GM18907 (cell line): ENCODE data around the gene SUV39H1.
A peak's percentile ranks its signal among the peaks of the same experiment; 100 is the strongest.
"Not testable (repeated sequence)": the region's sequence is repeated elsewhere in the genome, so short reads cannot be mapped to it uniquely, and the experiment has no call there.

Experiments
- ATAC-seq: cut with Tn5 transposase; IDR thresholded peaks from one replicate; pipeline ENCODE4 v1.9.1; 2021; ENCODE audit warnings: mild to moderate bottlenecking, moderate library complexity; ENCODE audit not compliant: unreplicated experiment

SUV39H1 gene, protein sequence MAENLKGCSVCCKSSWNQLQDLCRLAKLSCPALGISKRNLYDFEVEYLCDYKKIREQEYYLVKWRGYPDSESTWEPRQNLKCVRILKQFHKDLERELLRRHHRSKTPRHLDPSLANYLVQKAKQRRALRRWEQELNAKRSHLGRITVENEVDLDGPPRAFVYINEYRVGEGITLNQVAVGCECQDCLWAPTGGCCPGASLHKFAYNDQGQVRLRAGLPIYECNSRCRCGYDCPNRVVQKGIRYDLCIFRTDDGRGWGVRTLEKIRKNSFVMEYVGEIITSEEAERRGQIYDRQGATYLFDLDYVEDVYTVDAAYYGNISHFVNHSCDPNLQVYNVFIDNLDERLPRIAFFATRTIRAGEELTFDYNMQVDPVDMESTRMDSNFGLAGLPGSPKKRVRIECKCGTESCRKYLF

DNA sequence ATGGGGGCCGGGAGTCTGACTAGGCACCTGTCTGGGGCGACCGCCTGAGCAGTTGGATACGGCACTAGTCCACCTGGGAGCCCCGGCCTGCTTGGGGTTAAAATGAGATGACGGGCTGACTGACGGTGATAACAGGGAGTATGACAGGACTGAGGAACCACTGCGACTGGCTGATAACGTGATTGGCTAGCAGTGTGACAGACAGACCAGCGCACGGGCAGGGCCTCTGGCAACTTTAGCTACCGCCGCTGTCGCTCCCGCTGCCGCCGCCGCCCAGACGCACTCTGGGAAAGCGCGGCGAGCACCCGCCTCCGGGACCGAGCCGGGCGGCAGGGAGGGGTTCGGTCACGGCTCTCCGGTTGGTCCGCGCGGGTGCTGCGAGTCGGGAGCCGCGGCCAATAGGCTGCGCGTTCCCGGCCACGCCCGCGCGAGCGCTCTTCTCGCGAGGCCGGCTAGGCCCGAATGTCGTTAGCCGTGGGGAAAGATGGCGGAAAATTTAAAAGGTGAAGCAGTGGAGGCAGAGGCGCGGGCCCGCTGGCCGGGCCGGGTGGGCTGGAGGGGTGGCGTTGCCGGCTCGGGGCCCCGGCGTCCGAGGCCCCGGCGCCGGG lies at the start of gene SUV39H1:
SUV39H1 (plus strand) TSS at position 434 of the 608 bp plus-strand sequence; CDS start at position 485, 51 bp downstream.
- ATAC-seq, result peak; percentile 79

DNA sequence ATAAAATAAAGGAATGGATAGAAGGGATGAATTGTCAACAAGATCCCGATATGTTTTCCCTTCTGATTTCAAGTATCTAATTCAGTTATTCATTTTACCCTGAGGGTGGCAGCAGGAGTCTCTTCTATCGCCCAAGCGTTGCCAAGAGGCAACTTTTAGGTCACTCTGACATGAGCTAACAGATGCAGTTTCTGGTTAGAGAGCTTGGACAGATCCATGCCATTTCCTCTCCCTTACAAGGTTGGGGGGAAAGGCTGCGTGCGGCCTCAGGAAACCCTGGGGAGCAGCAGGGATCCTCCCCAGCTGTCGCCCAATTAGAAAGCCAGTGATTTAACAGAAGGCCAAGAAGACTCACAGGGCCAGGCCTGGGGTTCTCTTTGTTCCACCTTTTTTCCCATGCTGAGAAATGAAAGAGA lies 48.2 kb upstream of the SUV39H1 start:
- no peak for ATAC-seq

- ATAC-seq, result no peak
These were observed 47.4 kb upstream of the SUV39H1 start for GRCh38 chrX:48649102-48649501.

DNA sequence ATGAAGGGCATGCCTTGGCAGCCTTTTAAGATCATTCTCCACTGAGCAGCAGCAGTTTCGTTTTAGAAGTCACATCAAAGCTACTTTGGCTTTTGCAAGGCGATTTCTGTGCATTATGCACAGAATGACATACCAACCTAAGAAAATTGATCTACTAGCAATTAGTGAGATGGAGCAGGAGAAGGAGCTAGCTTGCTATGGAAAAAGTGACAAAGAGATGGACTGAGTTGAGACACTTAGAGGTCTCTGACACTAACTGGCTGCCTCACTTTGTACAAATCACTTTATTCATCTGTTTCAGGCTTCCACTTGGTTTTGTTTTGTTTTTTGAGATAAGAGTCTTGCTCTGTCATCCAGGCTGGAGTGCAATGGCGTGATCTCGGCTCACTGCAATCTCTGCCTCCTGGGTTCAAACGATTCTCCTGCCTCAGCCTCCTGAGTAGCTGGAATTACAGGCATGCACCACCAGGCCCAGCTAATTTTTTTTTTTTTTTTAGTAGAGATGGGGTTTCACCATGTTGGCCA lies 44.4 kb upstream of the SUV39H1 start:
- not testable (repeated sequence) for ATAC-seq

GRCh38 chrX:48654746-48655145 lies 41.8 kb upstream of the SUV39H1 start:
- not testable (repeated sequence) for ATAC-seq

- not testable (repeated sequence) for ATAC-seq
These were observed 36.8 kb upstream of the SUV39H1 start for GRCh38 chrX:48659686-48660085.

DNA sequence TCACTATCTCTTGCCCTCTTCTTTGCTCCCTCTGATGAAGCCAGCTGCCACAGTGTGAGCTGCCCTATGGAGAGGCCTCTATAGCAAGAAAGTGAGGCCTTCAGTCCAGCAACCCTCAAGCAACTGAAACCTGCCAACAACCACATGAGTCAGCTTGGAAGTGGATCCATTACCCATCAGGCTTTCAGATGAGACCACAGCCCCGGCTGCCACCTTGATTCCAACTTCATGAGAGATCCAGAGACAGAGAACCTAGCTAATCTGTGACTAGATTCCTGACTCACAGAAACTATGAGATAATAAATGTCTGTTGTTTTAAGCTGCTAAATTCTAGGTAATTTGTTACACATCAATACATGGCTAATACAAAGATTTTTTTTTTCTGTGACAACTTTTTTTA lies 33.3 kb upstream of the SUV39H1 start:
- ATAC-seq, result no peak

GRCh38 chrX:48664156-48664555 lies 32.4 kb upstream of the SUV39H1 start:
- ATAC-seq, result no peak

GRCh38 chrX:48665991-48666390 lies 30.5 kb upstream of the SUV39H1 start:
- ATAC-seq, result no peak

DNA sequence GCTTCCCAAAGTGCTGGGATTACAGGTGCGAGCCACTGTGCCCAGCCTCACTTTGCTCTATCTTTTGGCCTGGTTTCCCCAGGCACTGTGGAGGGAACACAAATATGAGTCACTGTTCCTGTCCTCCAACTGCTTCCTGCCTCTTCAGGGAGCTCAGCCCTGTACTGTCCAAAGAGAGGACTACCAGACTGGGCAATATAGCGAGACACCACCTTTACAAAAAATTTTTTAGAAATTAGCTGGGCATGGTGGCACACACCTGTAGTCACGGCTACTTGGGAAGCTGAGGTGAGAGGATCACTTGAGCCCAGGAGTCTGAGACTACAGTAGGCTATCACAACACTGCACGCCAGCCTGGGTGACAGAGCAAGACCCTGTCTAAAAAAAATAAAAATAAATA lies 29.9 kb upstream of the SUV39H1 start:
- ATAC-seq, result no peak

GRCh38 chrX:48667509-48667908 lies 29.0 kb upstream of the SUV39H1 start:
- no peak for ATAC-seq

DNA sequence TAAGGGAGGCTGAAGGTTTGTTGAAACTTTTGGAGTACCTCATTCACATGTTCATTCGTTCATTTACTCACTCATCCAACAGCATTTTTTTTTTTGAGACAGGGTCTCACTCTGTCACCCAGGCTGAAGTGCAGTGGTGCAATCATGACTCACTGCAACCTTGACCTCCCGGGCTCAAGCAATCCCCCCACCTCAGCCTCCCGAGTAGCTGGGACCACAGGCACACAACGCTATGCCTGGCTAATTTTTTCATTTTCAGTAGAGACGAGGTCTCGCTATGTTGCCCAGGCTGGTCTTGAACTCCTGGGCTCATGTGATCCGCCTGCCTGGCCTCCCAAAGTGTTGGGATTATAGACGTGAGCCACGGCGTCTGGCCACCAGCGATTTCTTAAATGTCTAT lies 28.3 kb upstream of the SUV39H1 start:
- not testable (repeated sequence) for ATAC-seq

- peak; percentile 88 for ATAC-seq
These were observed 20.2 kb upstream of the SUV39H1 start for GRCh38 chrX:48676106-48676892.

- peak; percentile 26 for ATAC-seq
These were observed 19.7 kb upstream of the SUV39H1 start for GRCh38 chrX:48676893-48677270.

GRCh38 chrX:48677516-48677915 lies 19.0 kb upstream of the SUV39H1 start:
- no peak for ATAC-seq

DNA sequence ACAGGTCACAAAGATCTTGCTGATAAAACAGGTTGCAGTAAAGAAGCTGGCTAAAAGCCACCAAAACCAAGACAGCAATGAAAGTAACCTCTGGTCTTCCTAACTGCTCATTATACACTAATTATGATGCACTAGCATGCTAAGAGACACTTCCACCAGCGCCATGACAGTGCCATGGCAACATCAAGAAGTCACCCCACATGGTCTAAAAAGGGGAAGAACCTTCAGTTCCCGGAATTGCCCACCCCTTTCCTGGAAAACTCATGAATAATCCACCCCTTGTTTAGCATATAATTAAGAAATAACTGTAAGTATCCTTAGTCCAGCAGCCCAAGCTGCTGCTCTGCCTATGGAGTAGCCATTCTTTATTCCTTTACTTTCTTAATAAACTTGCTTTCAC lies 16.1 kb upstream of the SUV39H1 start:
- not testable (repeated sequence) for ATAC-seq

DNA sequence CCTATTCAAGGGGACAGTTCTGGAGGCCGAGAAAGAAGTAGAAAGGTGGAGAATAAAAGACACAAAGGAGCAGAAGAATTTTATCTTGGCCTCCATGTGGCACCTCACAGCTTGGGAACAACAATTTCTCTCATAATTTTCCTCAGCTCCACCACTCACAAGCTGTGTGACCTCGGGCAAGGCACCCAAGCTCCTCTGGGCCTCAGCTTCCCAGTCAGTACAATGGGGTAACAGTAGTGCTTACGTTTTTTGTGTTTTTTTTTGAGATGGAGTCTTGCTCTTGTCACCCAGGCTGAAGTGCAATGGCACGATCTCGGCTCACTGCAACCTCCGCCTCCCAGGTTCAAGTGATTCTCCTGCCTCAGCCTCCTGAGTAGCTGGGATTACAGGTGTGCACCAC lies 15.6 kb upstream of the SUV39H1 start:
- not testable (repeated sequence) for ATAC-seq

DNA sequence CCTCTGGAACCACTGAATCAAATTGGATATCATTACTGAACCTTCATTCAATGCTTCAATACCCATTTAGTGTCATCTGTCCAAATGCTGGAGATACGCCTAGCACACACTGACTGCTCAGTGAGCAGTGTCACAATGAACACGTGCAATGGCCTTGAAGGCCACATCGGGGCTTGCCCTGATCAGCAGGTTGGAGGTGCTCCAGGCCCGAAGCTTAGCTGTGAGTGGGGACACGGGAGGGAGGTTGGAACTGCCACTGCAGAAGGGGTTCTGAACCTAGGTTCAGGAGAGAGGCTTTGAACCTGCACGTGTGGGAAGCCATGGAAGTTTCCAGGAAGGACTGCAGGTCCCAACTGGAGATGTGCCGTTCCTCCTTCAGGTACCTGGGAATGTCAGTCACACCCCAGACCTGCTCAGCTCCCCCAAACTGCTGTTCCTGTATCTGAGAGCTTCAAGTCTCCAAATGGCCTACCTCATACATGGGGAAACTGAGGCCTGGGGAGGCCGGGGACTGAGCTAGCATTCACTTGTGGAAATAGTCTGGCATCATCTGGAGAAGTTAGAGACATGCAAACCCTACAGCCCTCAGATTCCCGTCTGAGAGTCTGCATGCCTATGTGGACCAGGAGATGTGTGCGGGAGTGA lies 14.9 kb upstream of the SUV39H1 start:
- ATAC-seq, result no peak

DNA sequence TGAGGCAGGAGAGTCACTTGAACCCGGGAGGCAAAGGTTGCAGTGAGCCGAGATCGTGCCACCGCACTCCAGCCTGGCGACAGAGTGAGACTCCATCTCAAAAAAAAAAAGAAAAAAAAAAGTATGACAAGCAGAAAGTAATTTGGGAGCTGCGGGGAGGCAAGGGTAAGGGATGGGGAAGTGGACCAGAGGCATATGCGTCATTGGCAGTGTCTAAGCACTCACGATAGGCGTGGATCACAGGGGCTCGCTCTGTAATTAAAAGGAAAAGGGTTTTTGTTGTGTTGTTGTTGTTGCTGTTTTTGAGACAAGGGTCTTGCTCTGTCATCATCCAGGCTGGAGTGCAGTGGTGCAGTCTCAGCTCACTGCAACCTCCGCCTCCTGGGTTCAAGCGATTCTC lies 13.7 kb upstream of the SUV39H1 start:
- ATAC-seq, result not testable (repeated sequence)

DNA sequence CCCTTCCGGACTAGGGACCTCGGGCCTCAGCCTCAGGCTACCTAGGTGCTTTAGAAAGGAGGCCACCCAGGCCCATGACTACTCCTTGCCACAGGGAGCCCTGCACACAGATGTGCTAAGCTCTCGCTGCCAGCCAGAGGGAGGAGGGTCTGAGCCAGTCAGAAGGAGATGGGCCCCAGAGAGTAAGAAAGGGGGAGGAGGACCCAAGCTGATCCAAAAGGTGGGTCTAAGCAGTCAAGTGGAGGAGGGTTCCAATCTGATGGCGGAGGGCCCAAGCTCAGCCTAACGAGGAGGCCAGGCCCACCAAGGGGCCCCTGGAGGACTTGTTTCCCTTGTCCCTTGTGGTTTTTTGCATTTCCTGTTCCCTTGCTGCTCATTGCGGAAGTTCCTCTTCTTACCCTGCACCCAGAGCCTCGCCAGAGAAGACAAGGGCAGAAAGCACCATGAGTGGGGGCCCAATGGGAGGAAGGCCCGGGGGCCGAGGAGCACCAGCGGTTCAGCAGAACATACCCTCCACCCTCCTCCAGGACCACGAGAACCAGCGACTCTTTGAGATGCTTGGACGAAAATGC lies 13.0 kb upstream of the SUV39H1 start, which contains the start of gene WAS:
WAS (plus strand) TSS at position 389 of the 572 bp plus-strand sequence; CDS start at position 444, 55 bp downstream.
- peak; percentile 77 for ATAC-seq
